ENCODE results near the gene REEP3. TPM values are rescaled to one million over a fixed set of nuclear protein-coding genes. Genes with fewer than 3 reads are reported as not detected.

Gene REEP3
- total and polyA plus RNA-seq, 2 of the 8 experiments (the other 6 are each of a cell fraction or from before 2014, with no cell fraction given) = 5.8 to 31.5 TPM

DNA sequence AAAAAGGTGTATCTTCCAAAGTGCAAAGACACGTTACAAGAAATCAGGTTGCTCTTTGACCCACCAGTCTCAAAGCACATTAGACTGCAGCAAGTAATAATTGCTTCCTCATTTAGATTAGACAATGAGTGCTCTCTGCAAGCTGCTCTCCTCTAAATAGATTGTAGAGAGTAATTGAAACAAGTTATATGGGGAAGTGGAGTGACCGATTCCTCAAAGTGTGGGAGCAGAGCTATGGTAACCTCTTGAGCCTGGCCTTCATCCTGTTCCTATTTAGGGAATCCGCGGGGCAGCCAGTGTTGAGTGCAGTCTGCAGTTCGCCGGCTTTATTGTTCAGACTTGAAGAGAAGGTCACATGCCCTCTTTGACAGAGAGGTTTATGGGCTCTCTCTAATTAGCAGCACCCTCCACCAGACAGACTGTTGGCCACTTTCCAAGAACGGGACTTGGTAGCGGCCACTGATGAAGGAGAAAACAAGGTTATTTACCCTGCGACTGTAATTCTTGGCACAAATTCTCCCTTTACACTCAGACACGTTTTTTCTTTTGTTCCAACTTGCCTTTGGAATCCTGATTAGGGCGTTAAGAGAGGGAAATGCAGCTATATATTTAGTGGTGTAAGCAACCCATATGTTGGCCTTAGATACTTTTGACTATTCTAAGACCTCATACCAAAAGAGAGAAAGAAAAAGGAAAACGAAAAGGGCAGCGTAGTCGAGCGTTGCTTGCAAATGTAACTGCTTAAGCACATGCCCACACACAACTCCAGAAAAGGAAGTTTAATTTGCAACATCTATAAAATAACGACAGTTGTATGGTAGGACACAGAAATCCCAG lies 107.5 kb downstream of the REEP3 start (continued):
- no peak for TF ChIP-seq RAD21 (IDR thresholded peaks at IDR 0.05 in 1 of 2, conservative IDR thresholded peaks at IDR 0.05 in 1 of 2; ENCODE audit: low read depth in 2 of 2, low read length in 2 of 2)
- TF ChIP-seq PHF8 (conservative IDR thresholded peaks at IDR 0.05; ENCODE audit: low read depth, low read length) = no peak
- 0 out of 4 replicates have a peak, but pooled peaks of 1 of the 2 experiments have one; percentile 26 for TF ChIP-seq SIN3A (conservative IDR thresholded peaks at IDR 0.05 in 1 of 2, IDR thresholded peaks at IDR 0.05 in 1 of 2; ENCODE audit: low read depth in 1 of 2, low read length in 2 of 2)
- no peak for TF ChIP-seq BACH1 (IDR thresholded peaks at IDR 0.05; ENCODE audit: low read length)
- no peak for TF ChIP-seq SAP30 (IDR thresholded peaks at IDR 0.05; ENCODE audit: insufficient read depth, insufficient replicate concordance, low read length)
- no peak for TF ChIP-seq NRF1 (IDR thresholded peaks at IDR 0.05; ENCODE audit: low read depth, low read length)
- TF ChIP-seq RBBP5 (IDR thresholded peaks at IDR 0.05; ENCODE audit: borderline replicate concordance, low read depth, low read length) = no peak
- TF ChIP-seq KDM5A (IDR thresholded peaks at IDR 0.05; ENCODE audit: low read length) = no peak
- TF ChIP-seq, protein P1, sequence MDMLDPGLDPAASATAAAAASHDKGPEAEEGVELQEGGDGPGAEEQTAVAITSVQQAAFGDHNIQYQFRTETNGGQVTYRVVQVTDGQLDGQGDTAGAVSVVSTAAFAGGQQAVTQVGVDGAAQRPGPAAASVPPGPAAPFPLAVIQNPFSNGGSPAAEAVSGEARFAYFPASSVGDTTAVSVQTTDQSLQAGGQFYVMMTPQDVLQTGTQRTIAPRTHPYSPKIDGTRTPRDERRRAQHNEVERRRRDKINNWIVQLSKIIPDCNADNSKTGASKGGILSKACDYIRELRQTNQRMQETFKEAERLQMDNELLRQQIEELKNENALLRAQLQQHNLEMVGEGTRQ (IDR thresholded peaks at IDR 0.05; ENCODE audit: low read length) = 0 out of 2 replicates have a peak, but pooled peaks have one; percentile 43
- TF ChIP-seq EZH2 (IDR thresholded peaks at IDR 0.05; ENCODE audit: low read depth, low read length, severe bottlenecking) = no peak

Data from H1 (cell line).